HG03066 (cell line): ENCODE results near the gene ATP4B.

Source experiments
- ATAC-seq: cut with Tn5 transposase; IDR thresholded peaks from one replicate; pipeline ENCODE4 v1.9.1; 2021; ENCODE audit warnings: low read depth; ENCODE audit not compliant: unreplicated experiment

Gene ATP4B

GRCh38 chr13:113643593-113643992, 14.4 kb downstream of the ATP4B start:
- ATAC-seq: no peak

- ATAC-seq: no peak
Observed at GRCh38 chr13:113642563-113642962, 15.4 kb downstream of the ATP4B start.

GRCh38 chr13:113641426-113641825, 16.6 kb downstream of the ATP4B start:
- no peak for ATAC-seq

GRCh38 chr13:113639616-113640262, 18.3 kb downstream of the ATP4B start:
- ATAC-seq: no peak

- ATAC-seq: no peak
Observed at GRCh38 chr13:113638806-113639205, 19.2 kb downstream of the ATP4B start.

- ATAC-seq: no peak
Observed at GRCh38 chr13:113638173-113638746, 19.7 kb downstream of the ATP4B start.

- no peak for ATAC-seq
Observed at GRCh38 chr13:113637262-113638160, 20.5 kb downstream of the ATP4B start.

- ATAC-seq: no peak
Observed at GRCh38 chr13:113636266-113636963, 21.6 kb downstream of the ATP4B start.

GRCh38 chr13:113635709-113636108, 22.3 kb downstream of the ATP4B start:
- no peak for ATAC-seq

GRCh38 chr13:113635048-113635420, 23.0 kb downstream of the ATP4B start:
- ATAC-seq: no peak

- no peak for ATAC-seq
Observed at GRCh38 chr13:113634279-113635047, 23.5 kb downstream of the ATP4B start.

- ATAC-seq: no peak
Observed at GRCh38 chr13:113633485-113633873, 24.5 kb downstream of the ATP4B start.

- ATAC-seq: no peak
Observed at GRCh38 chr13:113632706-113633484, 25.1 kb downstream of the ATP4B start.

GRCh38 chr13:113631341-113632095, 26.5 kb downstream of the ATP4B start:
- no peak for ATAC-seq

- ATAC-seq: no peak
Observed at GRCh38 chr13:113630804-113631203, 27.2 kb downstream of the ATP4B start.

GRCh38 chr13:113630296-113630695, 27.7 kb downstream of the ATP4B start:
- ATAC-seq: no peak

GRCh38 chr13:113629866-113630265, 28.1 kb downstream of the ATP4B start:
- ATAC-seq: no peak

- ATAC-seq: no peak
Observed at GRCh38 chr13:113628291-113629270, 29.4 kb downstream of the ATP4B start.
